ENCODE data around the gene UBXN2A.

UBXN2A gene

GRCh38 chr2:23976883-23977282 is 36.6 kb downstream of the UBXN2A start:
- H3K4me3 ChIP-seq (ENCODE audit: low read length in 2 of 2) = no peak overlapping the region
- no peak overlapping the region for H3K27ac ChIP-seq (ENCODE audit: low read depth in 2 of 2, low read length in 2 of 2)
- H3K4me1 ChIP-seq (ENCODE audit: control insufficient read depth in 2 of 2, insufficient read depth in 2 of 2, low read length in 2 of 2) = no peaks in the 10 kb centered on the region
- H3K27me3 ChIP-seq (ENCODE audit: control insufficient read depth in 2 of 2, insufficient read depth in 2 of 2, low read length in 2 of 2) = no peaks in the 10 kb centered on the region
- H3K36me3 ChIP-seq (ENCODE audit: control insufficient read depth in 2 of 2, insufficient read depth in 2 of 2, low read length in 2 of 2) = peaks cover 11 to 13% of the 10 kb centered on the region in 2 donors
- no peak overlapping the region for H3K9ac ChIP-seq (ENCODE audit: low read depth in 1 of 2, low read length in 2 of 2)
- no peaks in the 10 kb centered on the region for H3K9me3 ChIP-seq (ENCODE audit: control insufficient read depth in 2 of 2, low read length in 2 of 2)

GRCh38 chr2:23988371-23988770 is 48.1 kb downstream of the UBXN2A start:
- H3K9me3 ChIP-seq (ENCODE audit: control insufficient read depth in 2 of 2, low read length in 2 of 2) = no peaks in the 10 kb centered on the region

DNA sequence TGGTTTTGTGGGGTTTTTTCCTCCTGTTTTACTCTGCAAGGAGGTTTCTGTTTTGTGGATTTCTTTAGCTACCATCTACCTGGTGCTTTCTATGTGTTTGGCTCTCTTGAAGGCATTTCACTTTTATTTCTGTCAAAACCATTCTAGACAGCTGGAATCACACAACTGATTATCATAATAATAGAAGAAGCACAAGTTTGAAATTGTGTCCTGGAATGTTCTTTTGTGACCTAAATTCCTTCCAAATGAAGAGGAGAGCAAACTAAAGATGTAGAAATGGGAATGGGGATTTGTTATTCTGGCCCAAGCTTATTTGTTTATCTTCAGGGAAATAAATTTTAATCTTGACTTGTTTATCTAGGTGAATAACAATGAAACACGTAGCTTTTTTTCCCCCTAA is 52.7 kb downstream of the UBXN2A start:
- Histone ChIP-seq H3K9me3 (ENCODE audit: control insufficient read depth in 2 of 2, low read length in 2 of 2) (no peaks in the 10 kb centered on the region), H3K4me3 (ENCODE audit: low read length in 2 of 2) (no peak overlapping the region), H3K27ac (ENCODE audit: low read depth in 2 of 2, low read length in 2 of 2) (no peak overlapping the region), H3K27me3 (ENCODE audit: control insufficient read depth in 2 of 2, insufficient read depth in 2 of 2, low read length in 2 of 2) (no peaks in the 10 kb centered on the region), H3K4me1 (ENCODE audit: control insufficient read depth in 2 of 2, insufficient read depth in 2 of 2, low read length in 2 of 2) (no peaks in the 10 kb centered on the region), H3K9ac (ENCODE audit: low read depth in 1 of 2, low read length in 2 of 2) (no peak overlapping the region), H3K36me3 (ENCODE audit: control insufficient read depth in 2 of 2, insufficient read depth in 2 of 2, low read length in 2 of 2) (peaks cover 0 to 3% of the 10 kb centered on the region in 2 donors)

More at GRCh38 chr2:23988371-23988770, 48.1 kb downstream of the UBXN2A start:
- no peaks in the 10 kb centered on the region for H3K27me3 ChIP-seq (ENCODE audit: control insufficient read depth in 2 of 2, insufficient read depth in 2 of 2, low read length in 2 of 2)
- H3K36me3 ChIP-seq (ENCODE audit: control insufficient read depth in 2 of 2, insufficient read depth in 2 of 2, low read length in 2 of 2) = peaks cover 0 to 7% of the 10 kb centered on the region in 2 donors
- H3K4me3 ChIP-seq (ENCODE audit: low read length in 2 of 2) = no peak overlapping the region
- no peaks in the 10 kb centered on the region for H3K4me1 ChIP-seq (ENCODE audit: control insufficient read depth in 2 of 2, insufficient read depth in 2 of 2, low read length in 2 of 2)
- H3K27ac ChIP-seq (ENCODE audit: low read depth in 2 of 2, low read length in 2 of 2) = no peak overlapping the region
- H3K9ac ChIP-seq (ENCODE audit: low read depth in 1 of 2, low read length in 2 of 2) = no peak overlapping the region

DNA sequence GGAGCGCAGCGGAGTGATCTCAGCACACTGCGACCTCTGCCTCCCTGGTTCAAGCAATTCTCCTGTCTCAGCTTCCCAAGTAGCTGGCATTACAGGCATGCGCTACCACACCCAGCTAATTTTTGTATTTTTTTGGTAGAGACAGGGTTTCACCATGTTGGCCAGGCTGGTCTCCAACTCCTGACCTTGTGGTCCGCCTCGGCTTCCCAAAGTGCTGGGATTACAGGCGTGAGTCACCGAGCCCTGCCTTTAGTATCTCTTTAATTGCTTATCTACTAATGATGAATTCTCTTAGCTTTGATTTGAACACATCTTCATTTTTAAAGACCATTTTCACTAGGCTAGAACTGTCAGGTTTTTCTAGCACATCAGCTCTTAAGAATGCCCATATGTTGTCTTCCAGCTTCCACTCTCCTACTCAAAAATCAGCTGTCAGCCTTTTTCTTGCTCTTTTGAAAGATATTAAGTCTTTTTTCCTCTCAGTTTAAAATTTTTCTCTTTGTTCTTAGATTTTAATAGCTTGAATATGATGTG is 53.5 kb downstream of the UBXN2A start:
- Histone ChIP-seq H3K9ac (ENCODE audit: low read depth in 1 of 2, low read length in 2 of 2) (no peak overlapping the region), H3K9me3 (ENCODE audit: control insufficient read depth in 2 of 2, low read length in 2 of 2) (no peaks in the 10 kb centered on the region), H3K36me3 (ENCODE audit: control insufficient read depth in 2 of 2, insufficient read depth in 2 of 2, low read length in 2 of 2) (peaks cover 2 to 3% of the 10 kb centered on the region in 2 donors), H3K27me3 (ENCODE audit: control insufficient read depth in 2 of 2, insufficient read depth in 2 of 2, low read length in 2 of 2) (no peaks in the 10 kb centered on the region), H3K4me1 (ENCODE audit: control insufficient read depth in 2 of 2, insufficient read depth in 2 of 2, low read length in 2 of 2) (no peaks in the 10 kb centered on the region), H3K27ac (ENCODE audit: low read depth in 2 of 2, low read length in 2 of 2) (no peak overlapping the region), H3K4me3 (ENCODE audit: low read length in 2 of 2) (no peak overlapping the region)

GRCh38 chr2:23994567-23994966 is 54.3 kb downstream of the UBXN2A start:
- Histone ChIP-seq H3K9ac (ENCODE audit: low read depth in 1 of 2, low read length in 2 of 2) (no peak overlapping the region), H3K4me1 (ENCODE audit: control insufficient read depth in 2 of 2, insufficient read depth in 2 of 2, low read length in 2 of 2) (no peaks in the 10 kb centered on the region), H3K27ac (ENCODE audit: low read depth in 2 of 2, low read length in 2 of 2) (no peak overlapping the region), H3K27me3 (ENCODE audit: control insufficient read depth in 2 of 2, insufficient read depth in 2 of 2, low read length in 2 of 2) (no peaks in the 10 kb centered on the region), H3K9me3 (ENCODE audit: control insufficient read depth in 2 of 2, low read length in 2 of 2) (no peaks in the 10 kb centered on the region), H3K36me3 (ENCODE audit: control insufficient read depth in 2 of 2, insufficient read depth in 2 of 2, low read length in 2 of 2) (peaks cover 2 to 3% of the 10 kb centered on the region in 2 donors), H3K4me3 (ENCODE audit: low read length in 2 of 2) (no peak overlapping the region)

- Histone ChIP-seq H3K36me3 (ENCODE audit: control insufficient read depth in 2 of 2, insufficient read depth in 2 of 2, low read length in 2 of 2) (no peaks in the 10 kb centered on the region), H3K4me1 (ENCODE audit: control insufficient read depth in 2 of 2, insufficient read depth in 2 of 2, low read length in 2 of 2) (peaks cover 4 to 6% of the 10 kb centered on the region in 2 donors)
Observed at GRCh38 chr2:24007693-24008092, 67.4 kb downstream of the UBXN2A start.

DNA sequence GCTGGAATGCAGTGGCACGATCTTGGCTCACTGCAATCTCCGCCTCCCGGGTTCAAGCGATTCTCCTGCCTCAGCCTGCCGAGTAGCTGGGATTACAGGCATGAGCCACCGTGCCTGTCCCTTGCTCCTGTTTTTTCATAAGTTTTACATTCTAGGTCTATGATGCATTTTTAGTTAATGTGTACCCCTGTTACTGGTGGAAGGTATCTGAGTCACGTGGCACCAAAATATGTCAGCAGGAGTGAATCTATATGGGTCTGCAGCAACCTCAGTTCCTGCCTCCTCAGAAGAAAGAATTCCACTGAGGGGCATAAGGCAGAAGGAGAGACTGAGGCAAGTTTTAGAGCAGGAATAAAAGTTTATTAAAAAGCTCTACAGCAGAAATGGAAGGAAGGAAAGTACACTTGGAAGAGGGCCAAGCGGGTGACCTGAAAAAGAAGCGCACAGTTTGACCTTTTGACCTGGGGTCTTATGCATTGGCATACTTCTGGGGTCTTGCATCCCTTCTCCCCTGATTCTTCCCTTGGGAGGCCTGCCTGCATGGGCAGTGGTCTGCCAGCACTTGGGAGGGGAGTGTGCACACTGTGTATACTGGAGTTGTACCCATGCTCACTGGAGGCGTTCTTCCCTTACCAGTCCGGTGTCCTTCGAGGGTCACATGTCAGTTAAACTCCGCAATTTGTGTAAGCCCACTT is 68.6 kb downstream of the UBXN2A start:
- Histone ChIP-seq H3K4me1 (ENCODE audit: control insufficient read depth in 2 of 2, insufficient read depth in 2 of 2, low read length in 2 of 2) (peaks cover 4 to 6% of the 10 kb centered on the region in 2 donors), H3K9me3 (ENCODE audit: control insufficient read depth in 2 of 2, low read length in 2 of 2) (no peaks in the 10 kb centered on the region), H3K27ac (ENCODE audit: low read depth in 2 of 2, low read length in 2 of 2) (no peak overlapping the region), H3K9ac (ENCODE audit: low read depth in 1 of 2, low read length in 2 of 2) (no peak overlapping the region), H3K27me3 (ENCODE audit: control insufficient read depth in 2 of 2, insufficient read depth in 2 of 2, low read length in 2 of 2) (peaks cover 21 to 30% of the 10 kb centered on the region in 2 donors), H3K36me3 (ENCODE audit: control insufficient read depth in 2 of 2, insufficient read depth in 2 of 2, low read length in 2 of 2) (no peaks in the 10 kb centered on the region), H3K4me3 (ENCODE audit: low read length in 2 of 2) (no peak overlapping the region)

More at GRCh38 chr2:24007693-24008092, 67.4 kb downstream of the UBXN2A start:
- Histone ChIP-seq H3K4me3 (ENCODE audit: low read length in 2 of 2) (no peak overlapping the region), H3K9ac (ENCODE audit: low read depth in 1 of 2, low read length in 2 of 2) (no peak overlapping the region), H3K27me3 (ENCODE audit: control insufficient read depth in 2 of 2, insufficient read depth in 2 of 2, low read length in 2 of 2) (peaks cover 21 to 30% of the 10 kb centered on the region in 2 donors), H3K27ac (ENCODE audit: low read depth in 2 of 2, low read length in 2 of 2) (no peak overlapping the region), H3K9me3 (ENCODE audit: control insufficient read depth in 2 of 2, low read length in 2 of 2) (no peaks in the 10 kb centered on the region)

- peak overlapping the region in 1 of 2 donors; percentile 20 for H3K4me3 ChIP-seq (ENCODE audit: low read length in 2 of 2)
Observed at GRCh38 chr2:24009367-24009679, 69.1 kb downstream of the UBXN2A start.

DNA sequence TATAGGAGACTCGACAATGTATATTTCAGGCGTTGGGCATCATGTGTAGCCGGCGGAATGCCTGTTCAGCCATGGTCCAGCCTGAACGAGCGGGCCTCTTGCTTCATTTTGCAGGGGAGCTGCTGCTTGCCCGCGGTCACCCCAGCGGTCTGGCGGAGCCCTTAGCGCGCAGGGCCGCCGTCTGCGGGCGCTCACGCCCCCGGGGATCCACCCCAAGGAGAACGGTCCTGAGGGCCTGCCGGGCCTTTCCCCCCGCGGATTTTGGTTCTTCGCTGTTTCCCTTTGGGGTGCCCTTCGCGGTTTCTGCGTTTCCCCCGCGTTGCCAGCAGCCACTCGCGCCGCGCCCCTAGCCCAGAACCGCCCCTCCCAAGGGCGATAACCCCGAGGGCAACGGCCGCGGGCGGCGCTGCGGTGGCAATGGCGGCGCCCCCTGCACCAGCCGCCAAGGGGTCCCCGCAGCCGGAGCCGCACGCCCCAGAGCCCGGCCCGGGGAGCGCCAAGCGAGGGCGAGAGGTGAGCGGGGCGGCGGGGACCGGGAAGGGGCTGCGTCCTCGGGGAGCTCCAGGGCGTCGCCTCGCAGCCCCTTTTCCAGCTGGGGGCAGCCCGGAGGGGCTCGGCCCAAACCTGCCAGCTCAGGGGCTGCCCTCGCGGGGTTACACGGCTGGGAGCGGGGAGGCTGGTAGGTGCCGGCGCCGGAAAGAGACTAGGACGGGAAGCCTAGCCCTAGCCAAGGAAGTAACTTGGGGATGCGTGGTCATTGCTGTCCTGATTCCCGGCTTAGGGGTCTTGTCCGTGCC is 69.6 kb downstream of the UBXN2A start, which contains the start of gene MFSD2B:
Gene MFSD2B (plus strand): TSS at position 406 of the 797 bp plus-strand sequence. CDS start 12 bp downstream, at position 418.
- H3K4me3 ChIP-seq (ENCODE audit: low read length in 2 of 2) = peak within 1 kb of the TSS; percentile 20 to 50

More at GRCh38 chr2:24009367-24009679, 69.1 kb downstream of the UBXN2A start:
- H3K9ac ChIP-seq (ENCODE audit: low read depth in 1 of 2, low read length in 2 of 2) = no peak overlapping the region
- peaks cover 21 to 30% of the 10 kb centered on the region in 2 donors for H3K27me3 ChIP-seq (ENCODE audit: control insufficient read depth in 2 of 2, insufficient read depth in 2 of 2, low read length in 2 of 2)
- no peaks in the 10 kb centered on the region for H3K36me3 ChIP-seq (ENCODE audit: control insufficient read depth in 2 of 2, insufficient read depth in 2 of 2, low read length in 2 of 2)
- H3K9me3 ChIP-seq (ENCODE audit: control insufficient read depth in 2 of 2, low read length in 2 of 2) = no peaks in the 10 kb centered on the region
- peaks cover 4 to 6% of the 10 kb centered on the region in 2 donors for H3K4me1 ChIP-seq (ENCODE audit: control insufficient read depth in 2 of 2, insufficient read depth in 2 of 2, low read length in 2 of 2)
- no peak overlapping the region for H3K27ac ChIP-seq (ENCODE audit: low read depth in 2 of 2, low read length in 2 of 2)

More for the DNA sequence above, 69.6 kb downstream of the UBXN2A start, which contains the start of gene MFSD2B:
- peaks cover 4 to 6% of the 10 kb centered on the region in 2 donors for H3K4me1 ChIP-seq (ENCODE audit: control insufficient read depth in 2 of 2, insufficient read depth in 2 of 2, low read length in 2 of 2)
- H3K27ac ChIP-seq (ENCODE audit: low read depth in 2 of 2, low read length in 2 of 2) = no peak within 1 kb of the TSS
- H3K27me3 ChIP-seq (ENCODE audit: control insufficient read depth in 2 of 2, insufficient read depth in 2 of 2, low read length in 2 of 2) = peaks cover 21 to 30% of the 10 kb centered on the region in 2 donors
- H3K9me3 ChIP-seq (ENCODE audit: control insufficient read depth in 2 of 2, low read length in 2 of 2) = no peaks in the 10 kb centered on the region
- no peak within 1 kb of the TSS for H3K9ac ChIP-seq (ENCODE audit: low read depth in 1 of 2, low read length in 2 of 2)
- no peaks in the 10 kb centered on the region for H3K36me3 ChIP-seq (ENCODE audit: control insufficient read depth in 2 of 2, insufficient read depth in 2 of 2, low read length in 2 of 2)

Data from mucosa of rectum (tissue), 2 donors.